DOHH2 (cell line): ENCODE measurements around the gene SLC24A2.

ENCODE experiments used
- H3F3A ChIP-seq: fragments of 200-600 bp; sonication (generic), shearing (Covaris generic); 2 replicates; pipeline ENCODE4 v1.6.0; 2016; ENCODE audit warnings: antibody characterized with exemption, mild to moderate bottlenecking; ENCODE audit not compliant: control insufficient read depth, insufficient read depth
- H3K27ac ChIP-seq: fragments of 200-600 bp; sonication (generic); 2 replicates; pipeline ENCODE4 v1.5.1; 2014; ENCODE audit warnings: low read depth, mild to moderate bottlenecking, low read length, moderate library complexity
- H3K27me3 ChIP-seq: fragments of 200-600 bp; sonication (generic); 2 replicates; pipeline ENCODE4 v1.6.1; 2014; ENCODE audit warnings: mild to moderate bottlenecking, low read length, mixed read lengths; ENCODE audit not compliant: control insufficient read depth
- H3K36me3 ChIP-seq: fragments of 200-600 bp; sonication (generic); 2 replicates; pipeline ENCODE4 v1.6.1; 2014; ENCODE audit warnings: mild to moderate bottlenecking, low read length, moderate library complexity, mixed read lengths; ENCODE audit not compliant: control insufficient read depth
- H3K4me1 ChIP-seq: fragments of 200-600 bp; sonication (generic); 2 replicates; pipeline ENCODE4 v1.6.1; 2014; ENCODE audit warnings: mild to moderate bottlenecking, low read length, mixed read lengths; ENCODE audit not compliant: control insufficient read depth
- H3K4me2 ChIP-seq: fragments of 200-600 bp; sonication (generic); 2 replicates; pipeline ENCODE4 v1.6.0; 2014; ENCODE audit warnings: mild to moderate bottlenecking, low read length, moderate library complexity
- H3K4me3 ChIP-seq: fragments of 200-600 bp; sonication (generic); 2 replicates; pipeline ENCODE4 v1.5.1; 2014; ENCODE audit warnings: mild to moderate bottlenecking, low read length, mixed read lengths
- H3K79me2 ChIP-seq: fragments of 200-600 bp; sonication (generic); 2 replicates; pipeline ENCODE4 v1.6.1; 2014; ENCODE audit warnings: mild to moderate bottlenecking, low read length, mixed read lengths; ENCODE audit not compliant: control insufficient read depth
- H3K9me2 ChIP-seq: fragments of 200-600 bp; sonication (generic); replicated peaks from 2 replicates; pipeline ENCODE4 v1.6.1; 2014; ENCODE audit warnings: mild to moderate bottlenecking, low read length, mixed read lengths; ENCODE audit not compliant: control insufficient read depth
- H3K9me3 ChIP-seq: fragments of 200-600 bp; sonication (generic); 2 replicates; pipeline ENCODE4 v1.6.1; 2014; ENCODE audit warnings: antibody characterized with exemption, low read length, mixed read lengths; ENCODE audit not compliant: control insufficient read depth, insufficient read depth
- H4K20me1 ChIP-seq: fragments of 200-600 bp; sonication (generic); 2 replicates; pipeline ENCODE4 v1.6.0; 2014; ENCODE audit warnings: low read depth, mild to moderate bottlenecking, antibody characterized with exemption, low read length, moderate library complexity; ENCODE audit not compliant: control insufficient read depth, insufficient read depth
- EZH2phosphoT487 ChIP-seq: fragments of 200-600 bp; sonication (generic); IDR thresholded peaks from 2 replicates; pipeline ENCODE4 v1.6.1; 2017; ENCODE audit warnings: borderline replicate concordance, mild to moderate bottlenecking, antibody characterized with exemption, low read length, moderate library complexity, mixed read lengths
- TF ChIP-seq, protein P1 (sequence below): fragments of 200-600 bp; sonication (generic); IDR thresholded peaks from one replicate; pipeline ENCODE4 v1.5.1; 2014; ENCODE audit warnings: antibody characterized with exemption, mild to moderate bottlenecking, low read depth, low read length; ENCODE audit not compliant: poor library complexity, severe bottlenecking

SLC24A2 gene

DNA sequence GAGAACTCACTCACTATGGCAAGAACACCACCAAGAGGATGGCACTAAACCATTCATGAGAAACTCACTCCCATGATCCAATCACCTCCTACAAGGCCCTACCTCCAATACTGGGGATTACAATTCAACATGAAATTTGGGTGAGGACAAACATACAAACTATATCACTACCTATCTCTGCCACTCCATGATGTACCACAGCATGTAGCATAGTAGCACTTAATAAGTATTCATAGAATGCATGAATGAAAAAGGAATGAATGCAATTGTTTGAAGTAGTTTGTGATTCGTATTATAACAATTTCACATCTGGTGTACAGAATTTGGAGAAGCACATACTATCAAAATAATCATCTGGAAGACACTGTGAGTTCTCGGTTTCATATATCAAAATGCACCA is 27.9 kb upstream of the SLC24A2 start:
- H3K4me2 ChIP-seq, result no peak overlapping the region
- no peak for TF ChIP-seq EZH2phosphoT487
- TF ChIP-seq, protein P1, sequence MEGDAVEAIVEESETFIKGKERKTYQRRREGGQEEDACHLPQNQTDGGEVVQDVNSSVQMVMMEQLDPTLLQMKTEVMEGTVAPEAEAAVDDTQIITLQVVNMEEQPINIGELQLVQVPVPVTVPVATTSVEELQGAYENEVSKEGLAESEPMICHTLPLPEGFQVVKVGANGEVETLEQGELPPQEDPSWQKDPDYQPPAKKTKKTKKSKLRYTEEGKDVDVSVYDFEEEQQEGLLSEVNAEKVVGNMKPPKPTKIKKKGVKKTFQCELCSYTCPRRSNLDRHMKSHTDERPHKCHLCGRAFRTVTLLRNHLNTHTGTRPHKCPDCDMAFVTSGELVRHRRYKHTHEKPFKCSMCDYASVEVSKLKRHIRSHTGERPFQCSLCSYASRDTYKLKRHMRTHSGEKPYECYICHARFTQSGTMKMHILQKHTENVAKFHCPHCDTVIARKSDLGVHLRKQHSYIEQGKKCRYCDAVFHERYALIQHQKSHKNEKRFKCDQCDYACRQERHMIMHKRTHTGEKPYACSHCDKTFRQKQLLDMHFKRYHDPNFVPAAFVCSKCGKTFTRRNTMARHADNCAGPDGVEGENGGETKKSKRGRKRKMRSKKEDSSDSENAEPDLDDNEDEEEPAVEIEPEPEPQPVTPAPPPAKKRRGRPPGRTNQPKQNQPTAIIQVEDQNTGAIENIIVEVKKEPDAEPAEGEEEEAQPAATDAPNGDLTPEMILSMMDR, result no peak

DNA sequence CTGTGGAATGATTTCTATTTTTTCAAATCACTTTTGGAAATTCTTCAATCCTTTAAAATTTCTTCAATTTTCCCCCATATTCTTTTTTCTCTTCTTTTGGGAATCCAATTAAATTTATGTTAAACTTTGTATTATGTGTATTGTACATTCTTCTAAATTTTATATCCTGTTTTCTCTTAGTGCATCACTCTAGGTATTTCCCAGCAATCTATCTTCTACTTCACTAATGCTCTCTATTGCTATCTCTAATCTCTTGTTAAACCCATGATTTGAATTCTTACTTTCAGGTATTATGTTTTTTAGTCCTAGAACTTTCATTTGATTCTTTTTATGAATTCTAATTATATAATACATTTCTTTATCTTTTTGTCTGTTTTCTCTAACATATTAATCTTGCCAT is 23.4 kb upstream of the SLC24A2 start:
- TF ChIP-seq, protein P1, result no peak
- TF ChIP-seq EZH2phosphoT487, result no peak
- no peaks in the 10 kb centered on the region for H3K36me3 ChIP-seq

More for the DNA sequence above, 27.9 kb upstream of the SLC24A2 start:
- H3K79me2 ChIP-seq, result no peaks in the 10 kb centered on the region
- H3K4me3 ChIP-seq, result no peak overlapping the region
- H3K9me3 ChIP-seq, result no peaks in the 10 kb centered on the region
- no peaks in the 10 kb centered on the region for H3K27me3 ChIP-seq
- no peak overlapping the region for H3K27ac ChIP-seq
- no peaks in the 10 kb centered on the region for H3K36me3 ChIP-seq
- H3K9me2 ChIP-seq, result no peaks in the 10 kb centered on the region
- no peaks in the 10 kb centered on the region for H4K20me1 ChIP-seq
- H3F3A ChIP-seq, result no peaks in the 10 kb centered on the region
- no peaks in the 10 kb centered on the region for H3K4me1 ChIP-seq

DNA sequence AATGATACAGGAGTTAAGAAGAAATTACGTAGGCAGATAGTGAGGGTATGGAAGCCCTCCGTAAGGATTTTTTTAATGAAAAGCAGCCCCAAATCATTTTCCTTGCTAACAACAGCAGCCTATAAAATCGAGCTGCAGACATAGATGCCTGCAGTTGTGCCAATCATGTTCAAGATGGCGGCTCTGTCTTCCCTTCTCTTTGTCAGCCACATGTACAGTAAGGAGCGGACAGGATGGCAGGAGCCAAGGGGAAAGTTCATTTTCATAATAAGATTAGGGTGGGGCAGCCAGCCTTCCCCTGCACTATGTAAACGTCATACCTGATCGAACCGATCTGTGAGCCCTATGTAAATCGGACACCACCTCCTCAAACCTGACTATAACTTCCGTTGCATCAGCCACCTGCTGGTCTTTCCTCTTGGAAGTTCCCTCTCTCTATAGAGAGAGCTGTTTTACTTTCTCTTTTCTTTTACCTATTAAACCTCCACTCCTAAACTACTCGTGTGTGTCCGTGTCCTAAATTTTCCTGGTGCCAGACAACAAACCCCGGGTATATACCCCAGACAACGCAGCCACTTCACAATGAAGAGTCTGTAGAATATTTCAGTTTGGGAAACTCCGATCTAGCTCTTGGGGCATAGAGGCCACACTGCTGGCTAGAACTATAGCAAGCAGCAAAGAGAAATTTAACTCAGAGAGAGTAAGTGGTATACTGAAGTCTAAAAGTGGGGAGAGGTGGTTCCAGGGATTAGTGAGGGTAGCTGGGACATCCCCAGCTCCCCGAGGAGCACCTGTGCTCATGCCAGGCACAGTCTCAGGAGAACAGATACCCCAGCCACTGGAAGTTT is 20.8 kb upstream of the SLC24A2 start:
- H3K4me1 ChIP-seq, result no peaks in the 10 kb centered on the region
- H3K36me3 ChIP-seq, result no peaks in the 10 kb centered on the region
- TF ChIP-seq, protein P1, result no peak
- no peak for TF ChIP-seq EZH2phosphoT487
- H3K9me3 ChIP-seq, result no peaks in the 10 kb centered on the region
- no peaks in the 10 kb centered on the region for H3K79me2 ChIP-seq
- H3K4me2 ChIP-seq, result no peak overlapping the region
- H3K27ac ChIP-seq, result no peak overlapping the region
- no peaks in the 10 kb centered on the region for H3F3A ChIP-seq
- H3K9me2 ChIP-seq, result no peaks in the 10 kb centered on the region
- H4K20me1 ChIP-seq, result no peaks in the 10 kb centered on the region
- no peaks in the 10 kb centered on the region for H3K27me3 ChIP-seq
- no peak overlapping the region for H3K4me3 ChIP-seq

More for the DNA sequence above, 23.4 kb upstream of the SLC24A2 start:
- Histone ChIP-seq H3K79me2 (no peaks in the 10 kb centered on the region), H3K27ac (no peak overlapping the region), H3K4me1 (no peaks in the 10 kb centered on the region), H3F3A (no peaks in the 10 kb centered on the region), H3K27me3 (no peaks in the 10 kb centered on the region), H3K4me3 (no peak overlapping the region), H3K4me2 (no peak overlapping the region), H3K9me3 (no peaks in the 10 kb centered on the region), H3K9me2 (no peaks in the 10 kb centered on the region), H4K20me1 (no peaks in the 10 kb centered on the region)
